GM13977 (cell line): Measurements from ENCODE around the gene RBP2.

Experiments used
- DNase-seq: peaks from one replicate; pipeline ENCODE4 v3.0.0; 2012; ENCODE audit warnings: low spot score
- in situ Hi-C: fragments of 300-500 bp; cut with MboI; formaldehyde crosslinking; loops from one replicate; pipeline ENCODE4 v1.12.0; 2022; ENCODE audit warnings: low sequenced_read_pairs, low pct_unique_long_range_greater_than_20kb, mixed read lengths, inconsistent platforms; ENCODE audit not compliant: unreplicated experiment
- TF ChIP-seq, protein P1 (sequence below): IDR thresholded peaks from 2 replicates; pipeline ENCODE4 v1.5.1; 2012; ENCODE audit warnings: mild to moderate bottlenecking, control low read depth; ENCODE audit not compliant: insufficient read depth; ENCODE audit errors: extremely low read depth, missing control alignments

Gene RBP2

DNA sequence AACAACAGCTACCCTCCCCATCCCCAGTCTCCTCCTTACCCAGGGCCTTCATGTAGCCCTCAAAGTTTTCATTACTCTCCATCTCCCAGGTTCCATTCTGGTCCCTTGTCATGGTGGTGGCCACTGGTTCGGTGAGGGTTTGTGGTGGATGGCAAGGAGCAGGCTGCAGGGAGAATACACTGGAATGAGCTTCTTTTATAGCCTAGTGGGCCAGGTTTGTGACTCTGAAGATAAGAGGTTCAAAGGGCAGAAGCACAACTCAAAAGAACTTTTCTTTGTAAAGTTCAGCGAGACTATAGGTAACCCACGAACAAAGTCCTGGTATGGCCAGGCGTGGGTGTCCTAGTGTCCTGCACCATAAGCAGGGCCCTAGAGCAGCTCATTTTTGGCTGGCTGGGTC is at the start of gene RBP2:
Gene RBP2, minus strand, starts transcription at position 169 of the 400 bp plus-strand sequence. Its CDS starts 57 bp downstream, at position 112.
- TF ChIP-seq, protein P1, sequence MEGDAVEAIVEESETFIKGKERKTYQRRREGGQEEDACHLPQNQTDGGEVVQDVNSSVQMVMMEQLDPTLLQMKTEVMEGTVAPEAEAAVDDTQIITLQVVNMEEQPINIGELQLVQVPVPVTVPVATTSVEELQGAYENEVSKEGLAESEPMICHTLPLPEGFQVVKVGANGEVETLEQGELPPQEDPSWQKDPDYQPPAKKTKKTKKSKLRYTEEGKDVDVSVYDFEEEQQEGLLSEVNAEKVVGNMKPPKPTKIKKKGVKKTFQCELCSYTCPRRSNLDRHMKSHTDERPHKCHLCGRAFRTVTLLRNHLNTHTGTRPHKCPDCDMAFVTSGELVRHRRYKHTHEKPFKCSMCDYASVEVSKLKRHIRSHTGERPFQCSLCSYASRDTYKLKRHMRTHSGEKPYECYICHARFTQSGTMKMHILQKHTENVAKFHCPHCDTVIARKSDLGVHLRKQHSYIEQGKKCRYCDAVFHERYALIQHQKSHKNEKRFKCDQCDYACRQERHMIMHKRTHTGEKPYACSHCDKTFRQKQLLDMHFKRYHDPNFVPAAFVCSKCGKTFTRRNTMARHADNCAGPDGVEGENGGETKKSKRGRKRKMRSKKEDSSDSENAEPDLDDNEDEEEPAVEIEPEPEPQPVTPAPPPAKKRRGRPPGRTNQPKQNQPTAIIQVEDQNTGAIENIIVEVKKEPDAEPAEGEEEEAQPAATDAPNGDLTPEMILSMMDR, result no peak
- DNase-seq, result no peak
- in situ Hi-C loops, result no loop called here

DNA sequence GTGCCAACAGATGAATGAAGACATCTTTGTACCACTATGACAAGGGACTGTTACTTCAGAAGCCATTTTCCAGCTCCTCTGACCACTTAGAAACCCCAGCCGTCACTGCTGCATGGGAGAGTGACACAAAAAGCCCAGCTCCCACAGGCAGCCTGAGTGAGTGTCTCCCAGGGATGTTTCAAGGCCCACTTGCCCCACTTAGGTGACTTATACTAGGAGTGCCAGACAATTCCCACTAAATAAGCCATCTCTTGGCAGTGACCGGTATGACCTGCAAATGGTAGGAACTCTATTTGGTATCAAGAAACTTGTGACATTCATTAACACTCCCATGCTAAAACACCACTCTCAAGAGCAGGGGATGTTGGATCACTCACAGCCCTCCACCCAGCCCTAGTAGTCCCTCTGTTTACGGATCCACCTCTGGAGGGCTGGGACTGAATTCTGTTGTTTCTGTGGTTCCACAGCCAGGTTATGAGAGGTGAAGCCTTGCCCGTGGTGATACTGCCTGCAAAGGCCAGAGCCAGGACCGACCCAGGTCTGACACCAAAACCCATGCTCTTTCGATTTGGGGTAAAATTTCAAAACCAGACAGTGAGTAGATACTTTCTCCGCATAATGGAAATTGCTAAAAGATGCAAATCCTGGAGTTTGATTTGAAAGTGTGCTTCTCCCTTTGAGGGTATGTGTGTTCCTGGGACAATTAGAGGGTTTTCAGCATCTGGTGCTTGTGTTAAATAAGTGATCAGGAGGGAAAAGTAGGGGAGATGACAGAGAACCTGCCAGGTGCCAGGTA is 48.7 kb upstream of the RBP2 start:
- TF ChIP-seq, protein P1, result no peak
- in situ Hi-C loops, result no loop called here
- DNase-seq, result no peak

DNA sequence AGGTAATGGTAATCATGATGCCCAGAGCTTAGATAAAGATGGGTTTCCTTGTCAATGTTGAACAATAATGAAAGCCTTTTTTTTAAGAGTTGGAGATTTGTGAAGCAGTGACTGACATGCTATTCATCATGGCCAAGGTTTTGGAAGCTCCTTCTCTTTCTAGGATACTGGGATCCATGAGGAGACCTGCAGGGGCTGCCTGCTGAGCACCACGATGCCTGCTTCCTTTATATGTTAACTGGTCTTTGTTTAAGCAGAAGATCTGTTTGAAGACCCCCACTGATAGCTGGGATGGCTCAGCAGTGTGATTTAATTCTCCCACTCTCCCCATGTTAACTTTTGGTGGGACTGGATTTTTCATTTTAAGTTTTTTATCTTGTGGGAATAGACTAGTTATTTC is 47.4 kb upstream of the RBP2 start:
- in situ Hi-C loops, result no loop called here
- TF ChIP-seq, protein P1, result no peak
- no peak for DNase-seq

DNA sequence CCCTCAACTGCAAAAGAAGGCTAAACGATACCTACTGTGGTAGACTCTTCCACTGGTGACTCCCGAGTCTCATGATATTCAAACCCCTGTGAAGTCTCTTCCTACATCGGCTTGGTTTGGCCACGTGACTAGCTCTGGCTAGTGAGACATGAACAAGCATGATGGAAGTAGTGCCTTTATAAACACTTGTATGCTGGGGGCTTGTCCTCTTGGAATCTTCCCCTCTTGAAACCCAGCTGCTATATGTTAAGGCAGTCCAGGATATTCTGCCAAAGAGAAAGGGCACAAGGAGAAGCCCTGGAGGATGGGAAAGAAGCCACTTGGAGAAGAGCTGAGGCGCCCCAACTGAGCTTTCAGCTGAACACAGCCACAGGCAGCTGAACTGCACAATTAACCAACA is 46.9 kb upstream of the RBP2 start:
- in situ Hi-C loops, result no loop called here
- TF ChIP-seq, protein P1, result no peak

DNA sequence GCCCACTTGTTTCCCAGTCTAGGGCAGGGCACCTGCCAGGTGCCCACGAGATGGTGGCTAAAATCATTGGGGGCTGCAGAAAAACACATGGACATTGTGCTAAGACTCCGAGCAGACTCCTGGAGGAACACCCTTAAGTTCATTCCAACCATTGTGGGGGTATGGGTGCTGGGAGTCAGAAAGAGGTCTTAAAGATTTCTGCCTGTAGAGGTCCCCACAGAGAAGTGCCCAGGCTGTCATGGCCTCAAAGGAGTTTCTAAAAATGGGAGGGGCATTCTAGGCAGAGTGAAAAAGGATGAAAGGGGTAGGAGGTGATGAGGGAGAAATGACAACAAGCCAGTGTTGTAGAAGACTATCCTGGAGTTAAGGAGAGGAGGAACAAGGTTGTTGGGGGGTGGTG is 46.1 kb upstream of the RBP2 start:
- TF ChIP-seq, protein P1, result no peak
- in situ Hi-C loops, result no loop called here
- DNase-seq, result no peak

More for the DNA sequence above, 46.9 kb upstream of the RBP2 start:
- no peak for DNase-seq

DNA sequence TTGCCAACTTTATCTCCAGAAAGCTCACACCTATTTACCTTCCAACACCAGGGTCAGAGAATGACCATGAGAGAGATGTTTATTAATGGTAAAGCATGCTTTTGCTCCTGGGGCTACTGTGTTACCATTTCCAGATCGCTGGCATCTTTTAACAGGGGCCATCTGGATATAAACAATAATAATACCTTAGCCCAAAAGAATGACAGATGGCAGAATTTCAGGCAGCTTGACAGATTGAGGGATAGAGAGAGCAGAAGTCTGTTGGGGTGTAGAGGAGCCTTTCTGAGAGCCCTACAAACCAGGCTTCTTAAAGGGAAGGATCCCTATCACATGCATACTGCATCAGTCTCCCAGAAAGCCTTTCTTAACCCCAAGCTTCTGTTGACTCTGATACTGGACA is 45.5 kb upstream of the RBP2 start:
- in situ Hi-C loops, result no loop called here
- no peak for DNase-seq
- TF ChIP-seq, protein P1, result no peak
